ENCODE measurements around the gene TDP1. TPM values are rescaled to one million over a fixed set of nuclear protein-coding genes. Genes with fewer than 3 reads are reported as not detected.

The TDP1 gene
- total and polyA plus RNA-seq, 7 donors = 6.0 to 11.7 (median 6.8) TPM

DNA sequence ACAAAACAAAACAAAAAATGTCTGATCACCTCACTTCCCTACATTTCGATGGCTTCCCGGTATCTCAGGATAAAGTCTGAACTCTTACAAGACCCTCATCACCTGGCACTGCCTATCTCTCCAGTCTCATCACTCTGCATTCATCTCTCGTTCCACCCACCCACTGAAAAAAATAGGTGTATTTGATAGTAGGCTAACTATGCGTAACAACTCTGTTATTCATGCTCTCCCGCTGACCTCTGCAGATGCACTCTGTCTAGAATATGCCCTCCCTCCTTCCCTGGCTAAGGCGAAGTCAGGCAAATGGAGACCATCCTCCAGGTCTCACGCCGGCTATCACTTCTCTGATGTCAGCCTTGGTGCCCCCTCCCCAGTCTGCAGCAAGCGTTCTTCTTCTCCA, 46.1 kb upstream of the TDP1 start:
- H3K9me3 ChIP-seq = no peaks in the 10 kb centered on the region
- DNase-seq = no peak
- intact Hi-C loops (cut with DNase I) = no loop called here
- H3K4me1 ChIP-seq = peaks cover 0 to 32% (median 30%) of the 10 kb centered on the region in 4 donors
- TF ChIP-seq POLR2A (IDR thresholded peaks at IDR 0.05) (no peak), POLR2AphosphoS5 (IDR thresholded peaks at IDR 0.05) (no peak), CTCF (IDR thresholded peaks at IDR 0.05) (no peak), EP300 (IDR thresholded peaks at IDR 0.05) (no peak)
- H3K36me3 ChIP-seq = no peaks in the 10 kb centered on the region
- 91 to 99% methylated on average over 9 of the region's 9 CpGs for WGBS, 2 donors
- H3K4me3 ChIP-seq = no peak overlapping the region
- no peak overlapping the region for H3K27ac ChIP-seq
- no peaks in the 10 kb centered on the region for H3K27me3 ChIP-seq

DNA sequence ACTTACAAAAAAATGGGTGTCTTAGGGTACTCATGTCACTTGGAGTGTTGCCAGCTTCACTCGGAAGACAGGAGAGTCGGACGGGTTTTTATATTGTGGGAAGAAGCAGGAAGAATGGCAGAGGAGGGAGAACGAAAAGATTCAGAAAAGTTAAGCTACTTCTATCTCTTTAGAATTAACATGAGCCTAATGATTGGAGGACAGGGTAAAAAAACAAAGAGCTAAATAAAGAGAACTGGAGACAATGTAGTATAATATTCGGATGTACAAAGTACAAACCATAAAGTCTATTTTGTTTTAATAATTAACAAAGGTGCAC, 45.1 kb upstream of the TDP1 start:
- TF ChIP-seq CTCF (IDR thresholded peaks at IDR 0.05) = no peak
- no peak for TF ChIP-seq POLR2A (IDR thresholded peaks at IDR 0.05)
- TF ChIP-seq POLR2AphosphoS5 (IDR thresholded peaks at IDR 0.05) = no peak
- TF ChIP-seq EP300 (IDR thresholded peaks at IDR 0.05) = no peak
- 8 to 57% methylated on average over 5 of the region's 5 CpGs for WGBS, 2 donors
- intact Hi-C loops (cut with DNase I) = loop anchor here (10.0 kb wide), 1 partner anchor 296 kb away; no protein-coding TSS in a partner anchor
- no peaks in the 10 kb centered on the region for H3K27me3 ChIP-seq
- no peak for DNase-seq
- no peaks in the 10 kb centered on the region for H3K36me3 ChIP-seq
- no peak overlapping the region for H3K4me3 ChIP-seq
- H3K9me3 ChIP-seq = no peaks in the 10 kb centered on the region
- peak overlapping the region in 3 of 4 donors; percentile 54 to 70 (median 59) for H3K27ac ChIP-seq
- H3K4me1 ChIP-seq = peaks cover 0 to 39% (median 33%) of the 10 kb centered on the region in 4 donors

- TF ChIP-seq CTCF (IDR thresholded peaks at IDR 0.05) = no peak
- H3K27me3 ChIP-seq = no peaks in the 10 kb centered on the region
- DNase-seq = no peak
- 10 to 49% methylated on average over 11 of the region's 11 CpGs for WGBS, 2 donors
- intact Hi-C loops (cut with DNase I) = loop anchor here (10.0 kb wide), 1 partner anchor 296 kb away; no protein-coding TSS in a partner anchor
- H3K4me1 ChIP-seq = peaks cover 0 to 39% (median 33%) of the 10 kb centered on the region in 4 donors
- H3K9me3 ChIP-seq = no peaks in the 10 kb centered on the region
- H3K27ac ChIP-seq = peak overlapping the region in 3 of 4 donors; percentile 54 to 70 (median 59)
- H3K4me3 ChIP-seq = no peak overlapping the region
- no peaks in the 10 kb centered on the region for H3K36me3 ChIP-seq
Measured at GRCh38 chr14:89911010-89911919, 44.5 kb upstream of the TDP1 start.

DNA sequence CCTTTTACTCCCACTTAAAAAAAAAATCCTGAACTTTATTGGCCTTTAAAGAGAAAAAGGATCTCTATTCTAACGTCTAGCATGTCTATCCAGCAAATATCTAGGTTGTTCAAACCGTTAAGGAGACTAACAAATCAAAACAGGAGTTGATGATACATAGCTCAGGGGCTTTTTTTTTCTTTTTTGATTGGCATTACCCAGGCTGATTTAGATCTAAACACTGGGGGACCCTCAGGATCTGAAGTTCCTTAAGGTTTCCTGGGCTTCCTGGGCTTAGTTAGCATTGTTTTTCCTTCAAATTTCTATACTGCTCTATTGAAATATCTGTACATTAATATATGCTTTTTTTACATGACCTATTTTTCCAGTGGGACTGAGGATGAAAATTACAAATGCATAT, 43.5 kb upstream of the TDP1 start:
- H3K9me3 ChIP-seq = no peaks in the 10 kb centered on the region
- 14 to 59% methylated on average over 2 of the region's 2 CpGs for WGBS, 2 donors
- no peak for TF ChIP-seq POLR2A (IDR thresholded peaks at IDR 0.05)
- TF ChIP-seq POLR2AphosphoS5 (IDR thresholded peaks at IDR 0.05) = no peak
- TF ChIP-seq CTCF (IDR thresholded peaks at IDR 0.05) = no peak
- no peak for TF ChIP-seq EP300 (IDR thresholded peaks at IDR 0.05)
- H3K27me3 ChIP-seq = no peaks in the 10 kb centered on the region
- no peaks in the 10 kb centered on the region for H3K36me3 ChIP-seq
- H3K27ac ChIP-seq = peak overlapping the region; percentile 8 to 70 (median 56)
- no peak for DNase-seq
- no peak overlapping the region for H3K4me3 ChIP-seq
- intact Hi-C loops (cut with DNase I) = loop anchor here (2.0 to 10.0 kb wide), 2 partner anchors 297 to 493 kb away; no protein-coding TSS in a partner anchor
- H3K4me1 ChIP-seq = peaks cover 0 to 39% (median 33%) of the 10 kb centered on the region in 4 donors
